Activated CD8-positive, alpha-beta T cell treated with anti-CD3 and anti-CD28 coated beads, Interleukin-2, amount 10 ng/mL, durations not matched to agents 7 days and 5 days (primary cell): ENCODE measurements around the gene ZDHHC1. TPM values are rescaled to one million over a fixed set of nuclear protein-coding genes. Genes with fewer than 3 reads are reported as not detected.

ENCODE experiments used
- ATAC-seq: fragments of 150-1000 bp; cut with Tn5 transposase; one replicate; pipeline ENCODE4 v1.10.0; 2021; ENCODE audit warnings: moderate library complexity
- CTCF ChIA-PET: fragments of 350-600 bp; sonication (Branson Sonifier 250); formaldehyde crosslinking; loops from one replicate; lab custom pipeline; 2021; ENCODE audit warnings: antibody characterized with exemption; lab: Charles Lee
- POLR2A ChIA-PET: fragments of 350-600 bp; sonication (Branson Sonifier 250); formaldehyde crosslinking; loops from one replicate; lab custom pipeline; 2021; ENCODE audit warnings: antibody characterized with exemption; lab: Charles Lee
- DNase-seq: peaks from one replicate; pipeline ENCODE4 v3.0.0-alpha.2; 2020
- H3K27ac Mint-ChIP-seq: one replicate; pipeline ENCODE4 v1.8.0; 2021; ENCODE audit warnings: mild to moderate bottlenecking, mixed read lengths
- H3K27me3 Mint-ChIP-seq: one replicate; pipeline ENCODE4 v1.8.0; 2021; ENCODE audit warnings: low read depth, mixed read lengths
- H3K36me3 Mint-ChIP-seq: one replicate; pipeline ENCODE4 v1.8.0; 2021; ENCODE audit warnings: low read depth, mixed read lengths
- H3K4me1 Mint-ChIP-seq: one replicate; pipeline ENCODE4 v1.8.0; 2021; ENCODE audit warnings: low read depth, mixed read lengths
- H3K4me3 Mint-ChIP-seq: one replicate; pipeline ENCODE4 v1.8.0; 2021; ENCODE audit warnings: mild to moderate bottlenecking, mixed read lengths
- H3K9me3 Mint-ChIP-seq: one replicate; pipeline ENCODE4 v1.8.0; 2022; ENCODE audit warnings: mixed read lengths; ENCODE audit not compliant: insufficient read depth
- total RNA-seq, 2 experiments: library from RNA; stranded (reverse); gene quantifications; one replicate each; pipeline ENCODE4 v1.2.3, GENCODE V29; 2021

Gene ZDHHC1
- total RNA-seq, 2 experiments from 2014 or later: 0.26 TPM; not detected in 1

- H3K4me3 Mint-ChIP-seq: no peak overlapping the region
- no peak overlapping the region for H3K27ac Mint-ChIP-seq
- H3K27me3 Mint-ChIP-seq: peaks cover 43% of the 10 kb centered on the region
- ChIA-PET POLR2A (no interaction called here), CTCF (interaction anchor here (0.5 to 3.9 kb wide), 16 partner anchors 10 to 863 kb away, joined by 3 to 52 read pairs (median 8); partner anchors contain the start of gene ZDHHC1)
- ATAC-seq (no peak), DNase-seq (no peak)
- no peaks in the 10 kb centered on the region for H3K36me3 Mint-ChIP-seq
- no peaks in the 10 kb centered on the region for H3K9me3 Mint-ChIP-seq
- H3K4me1 Mint-ChIP-seq: peaks cover 7% of the 10 kb centered on the region
Measured at GRCh38 chr16:67429053-67429798, 12.9 kb upstream of the ZDHHC1 start.

- no peak overlapping the region for H3K4me3 Mint-ChIP-seq
- ATAC-seq (peak; percentile 67), DNase-seq (peak; percentile 71)
- CTCF ChIA-PET: interaction anchor here (0.5 to 3.9 kb wide), 37 partner anchors 8 to 547 kb away, joined by 3 to 52 read pairs (median 5); partner anchors contain the start of genes ATP6V0D1, FHOD1 and ZDHHC1
- H3K36me3 Mint-ChIP-seq: no peaks in the 10 kb centered on the region
- POLR2A ChIA-PET: no interaction called here
- no peaks in the 10 kb centered on the region for H3K9me3 Mint-ChIP-seq
- H3K4me1 Mint-ChIP-seq: peaks cover 7% of the 10 kb centered on the region
- peaks cover 45% of the 10 kb centered on the region for H3K27me3 Mint-ChIP-seq
- H3K27ac Mint-ChIP-seq: no peak overlapping the region
Measured at GRCh38 chr16:67428146-67428731, 12.0 kb upstream of the ZDHHC1 start.

GRCh38 chr16:67426950-67427349 is 10.7 kb upstream of the ZDHHC1 start:
- H3K9me3 Mint-ChIP-seq: no peaks in the 10 kb centered on the region
- ChIA-PET POLR2A (no interaction called here), CTCF (interaction anchor here (1.2 to 3.9 kb wide), 11 partner anchors 9 to 166 kb away, joined by 3 to 52 read pairs (median 14); partner anchors contain the start of gene ZDHHC1)
- H3K4me3 Mint-ChIP-seq: no peak overlapping the region
- no peak overlapping the region for H3K27ac Mint-ChIP-seq
- no peak for DNase-seq
- ATAC-seq: no peak
- no peaks in the 10 kb centered on the region for H3K36me3 Mint-ChIP-seq
- peaks cover 7% of the 10 kb centered on the region for H3K4me1 Mint-ChIP-seq
- H3K27me3 Mint-ChIP-seq: peaks cover 47% of the 10 kb centered on the region

GRCh38 chr16:67426022-67426421 is 9.7 kb upstream of the ZDHHC1 start:
- no peaks in the 10 kb centered on the region for H3K36me3 Mint-ChIP-seq
- ATAC-seq (no peak), DNase-seq (no peak)
- H3K4me1 Mint-ChIP-seq: peaks cover 4% of the 10 kb centered on the region
- ChIA-PET POLR2A (interaction anchor here (0.6 kb wide), 1 partner anchor 897 kb away, joined by 3 read pairs; no protein-coding TSS in a partner anchor), CTCF (interaction anchor here (1.0 to 3.9 kb wide), 7 partner anchors 8 to 165 kb away, joined by 3 to 52 read pairs (median 7); partner anchors contain the start of gene ZDHHC1)
- H3K4me3 Mint-ChIP-seq: no peak overlapping the region
- H3K27me3 Mint-ChIP-seq: peaks cover 41% of the 10 kb centered on the region
- H3K27ac Mint-ChIP-seq: no peak overlapping the region
- H3K9me3 Mint-ChIP-seq: no peaks in the 10 kb centered on the region

- H3K36me3 Mint-ChIP-seq: no peaks in the 10 kb centered on the region
- ATAC-seq (no peak), DNase-seq (no peak)
- POLR2A ChIA-PET: interaction anchor here (0.6 kb wide), 1 partner anchor 897 kb away, joined by 3 read pairs; no protein-coding TSS in a partner anchor
- peaks cover 40% of the 10 kb centered on the region for H3K27me3 Mint-ChIP-seq
- H3K4me3 Mint-ChIP-seq: no peak overlapping the region
- no peak overlapping the region for H3K27ac Mint-ChIP-seq
- H3K4me1 Mint-ChIP-seq: peaks cover 4% of the 10 kb centered on the region
- CTCF ChIA-PET: interaction anchor here (1.0 to 3.9 kb wide), 4 partner anchors 8 to 89 kb away, joined by 3 to 34 read pairs (median 6); partner anchors contain the start of gene ZDHHC1
- no peaks in the 10 kb centered on the region for H3K9me3 Mint-ChIP-seq
Measured at GRCh38 chr16:67425580-67425979, 9.3 kb upstream of the ZDHHC1 start.

GRCh38 chr16:67425061-67425460 is 8.8 kb upstream of the ZDHHC1 start:
- DNase-seq (no peak), ATAC-seq (no peak)
- POLR2A ChIA-PET: no interaction called here
- Mint-ChIP-seq H3K36me3 (no peaks in the 10 kb centered on the region), H3K27ac (no peak overlapping the region), H3K4me1 (no peaks in the 10 kb centered on the region), H3K9me3 (no peaks in the 10 kb centered on the region), H3K4me3 (no peak overlapping the region), H3K27me3 (peaks cover 35% of the 10 kb centered on the region)
- CTCF ChIA-PET: interaction anchor here (1.0 to 1.8 kb wide), 3 partner anchors 23 to 89 kb away, joined by 3 to 7 read pairs (median 4); no protein-coding TSS in a partner anchor

GRCh38 chr16:67424261-67424615 is 8.0 kb upstream of the ZDHHC1 start:
- H3K9me3 Mint-ChIP-seq: no peaks in the 10 kb centered on the region
- no peaks in the 10 kb centered on the region for H3K36me3 Mint-ChIP-seq
- POLR2A ChIA-PET: interaction anchor here (0.8 kb wide), 1 partner anchor 158 kb away, joined by 5 read pairs; no protein-coding TSS in a partner anchor
- H3K27ac Mint-ChIP-seq: no peak overlapping the region
- H3K4me1 Mint-ChIP-seq: no peaks in the 10 kb centered on the region
- H3K27me3 Mint-ChIP-seq: peaks cover 34% of the 10 kb centered on the region
- no peak overlapping the region for H3K4me3 Mint-ChIP-seq
- ATAC-seq (no peak), DNase-seq (no peak)
- CTCF ChIA-PET: interaction anchor here (1.8 kb wide), 1 partner anchor 42 kb away, joined by 7 read pairs; no protein-coding TSS in a partner anchor

- ChIA-PET CTCF (no interaction called here), POLR2A (interaction anchor here (0.8 kb wide), 1 partner anchor 157 kb away, joined by 5 read pairs; no protein-coding TSS in a partner anchor)
- ATAC-seq: no peak
- no peak overlapping the region for H3K4me3 Mint-ChIP-seq
- H3K27me3 Mint-ChIP-seq: peaks cover 30% of the 10 kb centered on the region
- H3K4me1 Mint-ChIP-seq: no peaks in the 10 kb centered on the region
- H3K9me3 Mint-ChIP-seq: no peaks in the 10 kb centered on the region
- no peak overlapping the region for H3K27ac Mint-ChIP-seq
- no peak for DNase-seq
- H3K36me3 Mint-ChIP-seq: no peaks in the 10 kb centered on the region
Measured at GRCh38 chr16:67423611-67424260, 7.5 kb upstream of the ZDHHC1 start.

GRCh38 chr16:67423015-67423414 is 6.7 kb upstream of the ZDHHC1 start:
- ATAC-seq (no peak), DNase-seq (no peak)
- CTCF ChIA-PET: no interaction called here
- POLR2A ChIA-PET: no interaction called here
- no peaks in the 10 kb centered on the region for H3K4me1 Mint-ChIP-seq
- peaks cover 29% of the 10 kb centered on the region for H3K27me3 Mint-ChIP-seq
- H3K27ac Mint-ChIP-seq: no peak overlapping the region
- no peaks in the 10 kb centered on the region for H3K9me3 Mint-ChIP-seq
- no peak overlapping the region for H3K4me3 Mint-ChIP-seq
- no peaks in the 10 kb centered on the region for H3K36me3 Mint-ChIP-seq

GRCh38 chr16:67421030-67421429 is 4.8 kb upstream of the ZDHHC1 start:
- POLR2A ChIA-PET: no interaction called here
- DNase-seq (no peak), ATAC-seq (no peak)
- Mint-ChIP-seq H3K9me3 (no peaks in the 10 kb centered on the region), H3K36me3 (no peaks in the 10 kb centered on the region), H3K27me3 (peaks cover 38% of the 10 kb centered on the region), H3K27ac (no peak overlapping the region), H3K4me1 (peaks cover 4% of the 10 kb centered on the region), H3K4me3 (no peak overlapping the region)
- CTCF ChIA-PET: interaction anchor here (1.4 kb wide), 1 partner anchor 21 kb away, joined by 3 read pairs; no protein-coding TSS in a partner anchor

GRCh38 chr16:67419931-67420330 is 3.7 kb upstream of the ZDHHC1 start:
- CTCF ChIA-PET: interaction anchor here (1.0 to 4.1 kb wide), 3 partner anchors 7 to 46 kb away, joined by 3 to 34 read pairs (median 3); no protein-coding TSS in a partner anchor
- ATAC-seq (no peak), DNase-seq (no peak)
- no peaks in the 10 kb centered on the region for H3K9me3 Mint-ChIP-seq
- peaks cover 8% of the 10 kb centered on the region for H3K4me1 Mint-ChIP-seq
- peaks cover 37% of the 10 kb centered on the region for H3K27me3 Mint-ChIP-seq
- POLR2A ChIA-PET: interaction anchor here (0.6 kb wide), 1 partner anchor 427 kb away, joined by 3 read pairs; no protein-coding TSS in a partner anchor
- no peak overlapping the region for H3K27ac Mint-ChIP-seq
- no peak overlapping the region for H3K4me3 Mint-ChIP-seq
- H3K36me3 Mint-ChIP-seq: no peaks in the 10 kb centered on the region
